Tibial artery (tissue), 4 donors: ENCODE data around the gene SLC2A11.

Experiments
- DNase-seq, 2 donors: peaks; one replicate each; pipeline ENCODE4 v3.0.0-alpha.2; 2019
- H3K27ac ChIP-seq, 2 donors: fragments of 200-600 bp; sonication (generic) in 1 of 2; 1 replicate in 1 of 2; 2 replicates in 1 of 2; pipeline ENCODE4 v1.5.1; 2018 to 2019; ENCODE audit warnings: mild to moderate bottlenecking in 1 of 2
- H3K27me3 ChIP-seq, 2 donors: fragments of 200-600 bp; sonication (generic) in 1 of 2; one replicate each; pipeline versions ENCODE4 v1.5.1 to v1.6.0; 2016 to 2019
- H3K36me3 ChIP-seq, 3 donors: fragments of 200-600 bp; sonication (generic) in 2 of 3; one replicate each; pipeline ENCODE4 v1.5.1; 2016 to 2019; ENCODE audit warnings: mild to moderate bottlenecking in 2 of 3
- H3K4me1 ChIP-seq, 4 donors: fragments of 200-600 bp; sonication (generic) in 2 of 4; 1 replicate in 3 of 4; 2 replicates in 1 of 4; pipeline ENCODE4 v1.5.1; 2016 to 2019
- H3K4me3 ChIP-seq, 2 donors: fragments of 200-600 bp; sonication (generic) in 1 of 2; 1 replicate in 1 of 2; 2 replicates in 1 of 2; pipeline ENCODE4 v1.5.1; 2018 to 2019; ENCODE audit warnings: mild to moderate bottlenecking in 2 of 2
- H3K9me3 ChIP-seq, 3 donors: fragments of 200-600 bp; sonication (generic) in 1 of 3; one replicate each; pipeline ENCODE4 v1.5.1; 2016 to 2019
- intact Hi-C: fragments of 100-400 bp; cut with DNase I; formaldehyde crosslinking; loops from one replicate; pipeline ENCODE4 v1.15.0; 2023; ENCODE audit warnings: low total_unique reads
- TF ChIP-seq, protein P1 (sequence below), 2 experiments: fragments of 200-600 bp in 1 of 2; fragments of 450-650 bp in 1 of 2; IDR thresholded peaks; one replicate each; pipeline ENCODE4 v1.5.1; 2017 to 2019; ENCODE audit warnings: antibody characterized with exemption in 2 of 2, mild to moderate bottlenecking in 1 of 2, moderate library complexity in 1 of 2

SLC2A11 gene

DNA sequence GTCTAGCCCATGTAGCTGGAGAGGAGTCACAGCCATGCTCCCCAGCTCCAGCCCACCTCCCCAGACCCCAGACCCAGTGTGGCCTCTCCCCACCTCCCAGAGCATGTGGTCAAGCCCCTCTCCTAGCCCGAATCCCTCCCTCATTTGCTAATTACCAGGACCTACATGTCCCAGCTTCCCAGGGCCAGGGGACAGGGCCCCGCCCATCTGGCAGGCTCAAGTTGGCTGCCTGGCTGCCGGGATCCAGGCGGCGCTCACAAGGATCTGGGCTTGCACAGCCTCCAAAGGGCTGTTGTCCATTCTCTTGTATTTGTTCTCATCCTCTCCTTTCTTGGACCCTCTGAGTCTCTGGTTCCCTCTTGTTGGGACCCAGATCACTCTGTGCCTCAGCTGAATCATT is 31.9 kb downstream of the SLC2A11 start:
- intact Hi-C loops = no loop called here

DNA sequence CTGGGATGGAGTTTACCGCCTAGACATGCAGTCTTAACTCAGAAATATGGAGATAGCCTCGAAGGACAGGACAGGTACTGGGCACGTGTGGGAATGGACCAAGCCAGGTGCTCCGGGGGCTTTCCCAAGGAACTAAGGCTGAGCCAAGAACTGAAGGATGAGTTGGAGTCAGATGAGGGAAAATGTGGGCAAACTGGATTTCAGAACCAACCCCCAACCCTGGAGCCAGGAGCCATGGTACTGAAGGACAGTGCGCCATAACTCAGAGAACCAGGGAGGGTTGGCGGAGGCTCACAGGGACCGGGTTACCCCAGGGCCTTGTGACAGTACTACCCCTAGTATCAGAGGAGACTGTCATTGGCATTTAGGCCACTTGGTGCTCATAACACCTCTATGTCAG is 34.1 kb downstream of the SLC2A11 start:
- DNase-seq = no peak
- H3K27ac ChIP-seq = no peak overlapping the region
- TF ChIP-seq, protein P1, sequence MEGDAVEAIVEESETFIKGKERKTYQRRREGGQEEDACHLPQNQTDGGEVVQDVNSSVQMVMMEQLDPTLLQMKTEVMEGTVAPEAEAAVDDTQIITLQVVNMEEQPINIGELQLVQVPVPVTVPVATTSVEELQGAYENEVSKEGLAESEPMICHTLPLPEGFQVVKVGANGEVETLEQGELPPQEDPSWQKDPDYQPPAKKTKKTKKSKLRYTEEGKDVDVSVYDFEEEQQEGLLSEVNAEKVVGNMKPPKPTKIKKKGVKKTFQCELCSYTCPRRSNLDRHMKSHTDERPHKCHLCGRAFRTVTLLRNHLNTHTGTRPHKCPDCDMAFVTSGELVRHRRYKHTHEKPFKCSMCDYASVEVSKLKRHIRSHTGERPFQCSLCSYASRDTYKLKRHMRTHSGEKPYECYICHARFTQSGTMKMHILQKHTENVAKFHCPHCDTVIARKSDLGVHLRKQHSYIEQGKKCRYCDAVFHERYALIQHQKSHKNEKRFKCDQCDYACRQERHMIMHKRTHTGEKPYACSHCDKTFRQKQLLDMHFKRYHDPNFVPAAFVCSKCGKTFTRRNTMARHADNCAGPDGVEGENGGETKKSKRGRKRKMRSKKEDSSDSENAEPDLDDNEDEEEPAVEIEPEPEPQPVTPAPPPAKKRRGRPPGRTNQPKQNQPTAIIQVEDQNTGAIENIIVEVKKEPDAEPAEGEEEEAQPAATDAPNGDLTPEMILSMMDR (IDR thresholded peaks at IDR 0.05) = no peak
- H3K27me3 ChIP-seq = no peaks in the 10 kb centered on the region
- intact Hi-C loops = no loop called here
- no peaks in the 10 kb centered on the region for H3K9me3 ChIP-seq
- H3K4me1 ChIP-seq = peaks cover 0 to 42% (median 27%) of the 10 kb centered on the region in 4 donors
- H3K36me3 ChIP-seq = peaks cover 0 to 9% (median 3%) of the 10 kb centered on the region in 3 donors
- H3K4me3 ChIP-seq = no peak overlapping the region

More for the DNA sequence above, 31.9 kb downstream of the SLC2A11 start:
- Histone ChIP-seq H3K27me3 (no peaks in the 10 kb centered on the region), H3K9me3 (no peaks in the 10 kb centered on the region), H3K27ac (peak overlapping the region in 1 of 2 donors; percentile 80), H3K36me3 (peaks cover 0 to 2% (median 0%) of the 10 kb centered on the region in 3 donors), H3K4me1 (peaks cover 0 to 25% (median 13%) of the 10 kb centered on the region in 4 donors), H3K4me3 (no peak overlapping the region)
- no peak for DNase-seq
- TF ChIP-seq, protein P1 (IDR thresholded peaks at IDR 0.05) = no peak

DNA sequence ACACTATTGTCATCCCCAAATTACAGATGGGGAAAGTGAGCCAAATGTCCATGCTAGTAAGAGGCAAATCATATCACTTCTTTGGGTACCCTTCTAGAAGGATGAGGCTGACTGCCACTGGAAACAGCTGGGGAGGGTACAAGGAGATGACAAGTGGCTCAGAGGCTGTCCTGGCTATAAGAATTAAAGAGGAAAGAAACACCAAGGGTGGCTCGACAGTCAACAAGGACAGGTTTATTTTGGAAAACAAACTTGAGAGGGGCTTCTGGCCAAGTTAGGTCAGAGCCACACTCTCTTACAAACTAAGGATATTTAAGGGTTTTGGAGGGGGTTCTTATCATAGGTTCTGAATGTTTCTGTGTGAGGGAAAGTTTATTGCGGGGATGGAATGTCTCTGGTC is 34.5 kb downstream of the SLC2A11 start:
- TF ChIP-seq, protein P1 (IDR thresholded peaks at IDR 0.05) = no peak
- Histone ChIP-seq H3K36me3 (peaks cover 0 to 13% (median 7%) of the 10 kb centered on the region in 3 donors), H3K4me1 (peaks cover 0 to 42% (median 29%) of the 10 kb centered on the region in 4 donors), H3K27me3 (no peaks in the 10 kb centered on the region), H3K4me3 (no peak overlapping the region), H3K9me3 (no peaks in the 10 kb centered on the region), H3K27ac (no peak overlapping the region)
- DNase-seq = no peak
- intact Hi-C loops = no loop called here

DNA sequence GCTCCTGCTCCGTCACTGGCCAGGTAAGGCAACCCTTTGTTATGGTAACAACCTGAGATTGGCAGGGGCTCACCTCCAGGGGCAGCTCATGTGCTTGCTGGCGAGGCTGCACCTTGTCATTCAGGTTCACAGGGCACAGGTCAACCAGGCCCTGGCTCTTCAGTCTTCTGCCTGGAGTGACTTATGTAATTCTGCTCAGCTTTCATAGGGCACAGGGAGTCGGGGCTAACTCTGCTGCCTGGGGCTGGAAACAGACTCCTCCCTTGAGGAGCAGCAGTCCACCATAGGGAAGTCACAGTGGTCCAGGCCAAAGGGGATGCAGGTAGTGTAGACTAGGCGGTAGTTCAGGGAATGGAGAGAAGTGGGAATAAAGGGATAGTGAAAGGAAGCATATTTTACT is 35.0 kb downstream of the SLC2A11 start:
- no peak for DNase-seq

DNA sequence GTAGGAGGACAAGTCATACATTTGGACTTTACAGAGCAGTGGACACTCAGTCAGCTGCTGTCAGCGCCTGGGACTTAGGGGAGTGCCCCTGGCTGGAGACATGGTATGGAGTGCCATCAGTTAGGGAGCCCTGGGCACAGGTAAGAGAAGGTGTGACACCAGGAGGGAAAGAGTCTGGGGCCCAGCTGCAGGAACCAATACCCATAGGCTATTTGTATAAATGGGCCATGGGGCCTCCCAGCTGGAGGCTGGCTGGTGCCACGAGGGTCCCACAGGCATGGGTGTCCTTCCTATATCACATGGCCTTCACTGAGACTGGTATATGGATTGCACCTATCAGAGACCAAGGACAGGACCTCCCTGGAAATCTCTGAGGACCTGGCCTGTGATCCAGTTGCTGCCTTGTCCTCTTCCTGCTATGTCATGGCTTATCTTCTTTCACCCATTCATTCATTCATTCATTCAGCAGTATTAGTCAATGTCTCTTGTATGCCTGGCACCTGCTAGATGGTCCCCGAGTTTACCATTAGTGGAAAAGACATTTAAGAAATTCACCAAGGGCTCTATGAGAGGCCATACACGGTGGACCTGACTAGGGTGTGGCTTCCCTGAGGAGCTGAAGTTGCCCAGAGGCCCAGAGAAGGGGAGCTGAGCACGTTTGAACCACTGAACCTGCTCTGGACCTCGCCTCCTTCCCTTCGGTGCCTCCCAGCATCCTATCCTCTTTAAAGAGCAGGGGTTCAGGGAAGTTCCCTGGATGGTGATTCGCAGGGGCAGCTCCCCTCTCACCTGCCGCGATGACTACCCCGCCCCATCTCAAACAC is 35.7 kb downstream of the SLC2A11 start:
- TF ChIP-seq, protein P1 (IDR thresholded peaks at IDR 0.05) = no peak
- Histone ChIP-seq H3K27me3 (no peaks in the 10 kb centered on the region), H3K36me3 (peaks cover 0 to 21% (median 16%) of the 10 kb centered on the region in 3 donors), H3K27ac (peak overlapping the region; percentile 92 to 93), H3K4me1 (peaks cover 0 to 36% (median 26%) of the 10 kb centered on the region in 4 donors), H3K4me3 (peak overlapping the region; percentile 67 to 68), H3K9me3 (no peaks in the 10 kb centered on the region)
- intact Hi-C loops = no loop called here
- DNase-seq = no peak

More for the DNA sequence above, 35.0 kb downstream of the SLC2A11 start:
- H3K4me1 ChIP-seq = peaks cover 0 to 40% (median 29%) of the 10 kb centered on the region in 4 donors
- no peaks in the 10 kb centered on the region for H3K27me3 ChIP-seq
- TF ChIP-seq, protein P1 (IDR thresholded peaks at IDR 0.05) = no peak
- H3K4me3 ChIP-seq = no peak overlapping the region
- H3K36me3 ChIP-seq = peaks cover 0 to 19% (median 11%) of the 10 kb centered on the region in 3 donors
- intact Hi-C loops = no loop called here
- H3K27ac ChIP-seq = peak overlapping the region; percentile 92 to 93
- H3K9me3 ChIP-seq = no peaks in the 10 kb centered on the region
